Fibroblast of villous mesenchyme (primary cell): ENCODE measurements around the gene COG5. TPM values are rescaled to one million over a fixed set of nuclear protein-coding genes. Genes with fewer than 3 reads are reported as not detected.
"Not testable (repeated sequence)": the region's sequence is repeated elsewhere in the genome, so short reads cannot be mapped to it uniquely, and the experiment has no call there.

Experiments used
- DNase-seq: peaks from one replicate; pipeline ENCODE4 v3.0.0-alpha.2; 2010; ENCODE audit warnings: low read depth
- H3K4me3 ChIP-seq: 2 replicates; pipeline ENCODE4 v1.5.1; 2011; ENCODE audit warnings: low read depth, mild to moderate bottlenecking, low read length
- CTCF ChIP-seq: IDR thresholded peaks from 2 replicates; pipeline ENCODE4 v1.5.1; 2012; ENCODE audit warnings: low read depth, mild to moderate bottlenecking, low read length; ENCODE audit not compliant: insufficient read depth
- total RNA-seq: library from RNA; depleted of rRNA; stranded (reverse); fragments of >200 nt; gene quantifications from 2 replicates; pipeline ENCODE4 v1.2.3, GENCODE V29; 2012

Gene COG5
- total RNA-seq, 1 donor = 32.0 TPM

- TF ChIP-seq CTCF = no peak
These were observed 329.7 kb downstream of the COG5 start for GRCh38 chr7:107233981-107234380.

DNA sequence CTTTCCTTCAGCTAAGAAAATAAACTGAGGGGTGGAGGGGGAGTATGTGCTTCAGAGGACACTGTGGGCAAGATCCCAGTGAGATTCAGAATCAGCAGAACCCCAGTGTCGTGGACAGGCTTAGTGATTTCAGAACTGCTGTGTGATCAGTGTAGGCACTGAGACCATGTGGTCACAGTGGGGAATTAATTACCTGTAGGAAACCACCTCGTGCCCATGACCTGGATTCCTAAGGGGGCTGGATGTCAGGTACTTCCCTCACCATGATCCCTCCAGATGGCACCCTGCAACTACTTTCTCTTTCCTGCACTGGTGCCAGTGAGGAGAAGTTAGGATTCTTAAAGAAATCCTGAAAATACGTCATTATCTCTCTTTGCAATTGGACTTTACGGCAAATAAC, 330.5 kb downstream of the COG5 start:
- no peak for DNase-seq
- no peak for TF ChIP-seq CTCF
- no peak overlapping the region for H3K4me3 ChIP-seq

More at GRCh38 chr7:107233981-107234380, 329.7 kb downstream of the COG5 start:
- H3K4me3 ChIP-seq = no peak overlapping the region
- no peak for DNase-seq

DNA sequence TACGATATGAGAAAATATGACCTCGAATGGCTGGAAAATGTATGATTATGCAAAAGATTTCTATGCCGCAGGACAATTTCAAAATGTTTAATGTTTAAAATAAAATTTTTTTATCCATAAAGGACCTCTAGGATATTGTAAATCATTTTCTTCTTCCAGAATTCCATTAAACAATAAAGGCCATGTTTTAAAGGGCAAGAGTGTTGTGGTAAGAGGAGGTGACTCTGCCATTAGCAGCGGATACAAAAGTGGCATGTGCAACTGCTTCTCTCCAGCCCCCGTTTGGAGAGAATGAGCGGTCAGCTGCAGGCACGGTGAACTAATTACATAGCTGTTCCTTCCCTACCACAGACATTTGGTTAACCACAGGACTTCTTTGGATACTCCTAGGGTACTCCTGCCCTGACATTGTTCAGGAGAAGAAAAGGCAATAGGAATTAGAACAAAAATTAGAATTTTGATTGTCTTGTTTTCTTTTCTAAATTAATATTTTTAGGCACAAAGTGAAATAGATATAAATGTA, 331.1 kb downstream of the COG5 start:
- DNase-seq = peak; percentile 12

GRCh38 chr7:107230334-107230733, 333.4 kb downstream of the COG5 start:
- no peak overlapping the region for H3K4me3 ChIP-seq
- TF ChIP-seq CTCF = no peak
- no peak for DNase-seq

More for the DNA sequence above, 331.1 kb downstream of the COG5 start:
- no peak overlapping the region for H3K4me3 ChIP-seq
- TF ChIP-seq CTCF = no peak

- DNase-seq = no peak
- no peak overlapping the region for H3K4me3 ChIP-seq
- no peak for TF ChIP-seq CTCF
These were observed 335.4 kb downstream of the COG5 start for GRCh38 chr7:107228291-107228690.

DNA sequence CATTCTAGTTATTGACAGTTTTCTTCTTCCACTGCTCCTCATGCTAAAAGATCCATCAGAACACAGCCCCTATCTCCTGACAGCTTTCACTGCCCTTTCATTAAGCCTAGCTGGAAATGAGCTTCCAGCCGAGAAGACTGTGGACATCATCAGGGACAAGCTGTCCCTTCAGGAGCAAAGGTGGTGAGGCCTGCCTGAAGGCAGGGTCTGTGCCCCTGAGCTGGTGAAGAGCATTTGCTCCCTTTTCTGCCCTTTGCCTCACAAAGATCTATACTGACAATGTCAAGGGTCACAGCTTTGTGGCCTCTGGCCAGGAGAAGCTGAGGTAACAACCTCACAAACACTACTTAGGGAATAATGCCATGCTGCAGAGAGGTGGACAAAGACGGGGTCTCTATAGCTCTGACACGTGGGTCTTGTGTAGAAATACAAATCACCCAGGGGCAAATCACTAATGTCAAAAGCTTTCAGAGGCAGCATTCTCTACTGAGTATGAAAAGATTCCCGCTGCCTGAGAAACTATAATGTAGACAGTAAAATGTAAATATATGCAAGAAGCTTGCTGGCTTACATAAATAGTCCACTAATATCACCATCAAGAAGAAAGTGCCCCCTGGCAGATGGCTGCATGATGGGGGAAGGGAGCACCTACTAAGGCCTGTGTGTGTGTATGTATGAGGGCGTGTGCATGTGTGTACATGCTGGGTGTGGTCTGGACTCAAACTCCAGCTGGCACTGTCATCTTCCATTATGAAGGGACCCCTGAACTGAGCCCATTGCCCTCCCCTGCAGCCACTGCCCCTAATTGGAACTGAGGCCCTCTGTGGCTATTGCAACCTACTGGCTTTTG, 339.1 kb downstream of the COG5 start:
- TF ChIP-seq CTCF = no peak

DNA sequence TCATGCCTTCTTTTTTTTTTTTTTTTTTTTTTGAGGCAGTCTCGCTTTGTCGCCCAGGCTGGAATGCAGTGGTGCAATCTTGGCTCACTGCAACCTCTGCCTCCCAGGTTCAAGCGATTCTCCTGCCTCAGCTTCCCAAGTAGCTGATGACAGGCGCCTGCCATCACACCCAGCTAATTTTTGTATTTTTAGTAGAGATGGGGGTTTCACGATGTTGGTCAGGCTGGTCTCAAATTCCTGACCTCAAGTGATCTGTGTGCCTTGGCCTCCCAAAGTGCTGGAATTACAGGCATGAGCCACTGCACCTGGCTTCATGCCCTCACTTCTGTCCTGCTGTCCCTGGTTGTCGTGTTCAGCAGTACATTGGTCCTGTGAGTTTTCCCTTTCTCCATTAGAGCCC, 342.9 kb downstream of the COG5 start:
- not testable (repeated sequence) for H3K4me3 ChIP-seq

More for the DNA sequence above, 339.1 kb downstream of the COG5 start:
- no peak overlapping the region for H3K4me3 ChIP-seq
- DNase-seq = no peak

More for the DNA sequence above, 342.9 kb downstream of the COG5 start:
- not testable (repeated sequence) for DNase-seq
